ENCODE results near the gene SLC12A6.

DNA sequence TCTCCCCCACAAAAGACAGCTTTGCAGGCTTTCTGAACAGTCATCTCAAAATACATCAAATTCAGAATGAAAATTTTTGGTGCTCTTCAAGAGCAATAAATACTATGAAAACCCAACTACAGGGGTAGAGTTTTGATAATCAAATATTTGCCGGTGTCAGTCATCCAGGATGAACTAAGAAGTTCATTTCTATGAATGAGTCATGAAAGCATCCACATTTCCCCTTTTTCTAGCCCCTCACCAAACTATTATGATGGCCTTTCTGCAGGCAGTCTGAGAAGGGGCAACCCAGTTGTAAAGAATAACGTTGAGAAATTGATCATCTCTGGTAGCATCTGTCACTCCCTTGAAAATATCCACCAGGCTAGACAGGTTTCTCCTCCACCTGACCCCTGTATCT lies 32.5 kb upstream of the SLC12A6 start:
- TF ChIP-seq YY1 (IDR thresholded peaks at IDR 0.05; ENCODE audit: insufficient read depth, insufficient read length): no peak
- no peak for TF ChIP-seq ZNF274 (IDR thresholded peaks at IDR 0.05; ENCODE audit: low read depth, low read length)
